ENCODE results near the gene TBC1D16.

- TF ChIP-seq CTCF (IDR thresholded peaks at IDR 0.05) (no peak), POLR2A (IDR thresholded peaks at IDR 0.05) (no peak)
These were observed 47.8 kb downstream of the TBC1D16 start for GRCh38 chr17:79987935-79988184.
